ENCODE results near the gene UBXN11.

UBXN11 gene

GRCh38 chr1:26306290-26307229 lies at the start of gene UBXN11:
Gene UBXN11, minus strand, starts transcription at chr1:26306636. Its CDS starts 3,753 bp downstream, at chr1:26302883.
- peak; percentile 11 for FAIRE-seq

- FAIRE-seq, result no peak
These were observed 49.7 kb upstream of the UBXN11 start for GRCh38 chr1:26356106-26356505.

GRCh38 chr1:26354972-26355371 lies 48.5 kb upstream of the UBXN11 start:
- FAIRE-seq, result no peak

GRCh38 chr1:26353976-26354820 lies 47.8 kb upstream of the UBXN11 start, which contains the start of gene CRYBG2:
Gene CRYBG2, minus strand, starts transcription at chr1:26354130. Its CDS starts 7,473 bp downstream, at chr1:26346657.
- no peak for FAIRE-seq

- no peak for FAIRE-seq
These were observed 46.9 kb upstream of the UBXN11 start for GRCh38 chr1:26353210-26353859.

GRCh38 chr1:26352338-26352679 lies 45.9 kb upstream of the UBXN11 start:
- no peak for FAIRE-seq

- FAIRE-seq, result no peak
These were observed 45.3 kb upstream of the UBXN11 start for GRCh38 chr1:26351590-26352337.

- no peak for FAIRE-seq
These were observed 44.5 kb upstream of the UBXN11 start for GRCh38 chr1:26350701-26351589.

GRCh38 chr1:26350343-26350700 lies 43.9 kb upstream of the UBXN11 start:
- FAIRE-seq, result no peak

- FAIRE-seq, result no peak
These were observed 43.4 kb upstream of the UBXN11 start for GRCh38 chr1:26349877-26350244.

- no peak for FAIRE-seq
These were observed 42.9 kb upstream of the UBXN11 start for GRCh38 chr1:26349188-26349876.

- FAIRE-seq, result no peak
These were observed 40.0 kb upstream of the UBXN11 start for GRCh38 chr1:26346274-26347033.

GRCh38 chr1:26345718-26346117 lies 39.3 kb upstream of the UBXN11 start:
- FAIRE-seq, result no peak

GRCh38 chr1:26344147-26344920 lies 37.9 kb upstream of the UBXN11 start:
- FAIRE-seq, result no peak

GRCh38 chr1:26340047-26340481 lies 33.6 kb upstream of the UBXN11 start:
- no peak for FAIRE-seq

- FAIRE-seq, result no peak
These were observed 32.2 kb upstream of the UBXN11 start for GRCh38 chr1:26338670-26339069.

- no peak for FAIRE-seq
These were observed 31.2 kb upstream of the UBXN11 start for GRCh38 chr1:26337625-26338024.

GRCh38 chr1:26337206-26337535 lies 30.7 kb upstream of the UBXN11 start:
- no peak for FAIRE-seq

GRCh38 chr1:26336477-26337205 lies 30.2 kb upstream of the UBXN11 start:
- FAIRE-seq, result no peak
